ENCODE measurements around the gene CGB1.

The CGB1 gene

GRCh38 chr19:49069026-49069425 is 32.3 kb upstream of the CGB1 start:
- ATAC-seq = no peak
- TF ChIP-seq ARNTL (CRISPR knock-in tag; IDR thresholded peaks at IDR 0.05; ENCODE audit: borderline replicate concordance, low read depth) (no peak), TSHZ2 (CRISPR knock-in tag; IDR thresholded peaks at IDR 0.05) (no peak), CSDC2 (CRISPR knock-in tag; IDR thresholded peaks at IDR 0.05) (no peak), CREB5 (CRISPR knock-in tag; IDR thresholded peaks at IDR 0.05; ENCODE audit: low read depth) (no peak), POU6F1 (CRISPR knock-in tag; IDR thresholded peaks at IDR 0.05; ENCODE audit: borderline replicate concordance, low read depth) (no peak), CSRNP3 (CRISPR knock-in tag; IDR thresholded peaks at IDR 0.05) (no peak), ZC3H10 (CRISPR knock-in tag; IDR thresholded peaks at IDR 0.05) (no peak), BACH2 (CRISPR knock-in tag; IDR thresholded peaks at IDR 0.05; ENCODE audit: borderline replicate concordance) (no peak), ESRRG (CRISPR knock-in tag; IDR thresholded peaks at IDR 0.05) (no peak), ZFP30 (CRISPR knock-in tag; IDR thresholded peaks at IDR 0.05) (no peak), RARB (CRISPR knock-in tag; IDR thresholded peaks at IDR 0.05) (no peak), ZFP3 (CRISPR knock-in tag; IDR thresholded peaks at IDR 0.05) (no peak), OSR1 (CRISPR knock-in tag; IDR thresholded peaks at IDR 0.05) (no peak), ZNF8 (CRISPR knock-in tag; IDR thresholded peaks at IDR 0.05) (no peak), ZNF70 (CRISPR knock-in tag; IDR thresholded peaks at IDR 0.05) (no peak), SNAI2 (CRISPR knock-in tag; IDR thresholded peaks at IDR 0.05) (no peak), PPARA (CRISPR knock-in tag; IDR thresholded peaks at IDR 0.05; ENCODE audit: borderline replicate concordance) (no peak), ZNF565 (CRISPR knock-in tag; conservative IDR thresholded peaks at IDR 0.05; ENCODE audit: low read depth) (no peak), ISL1 (CRISPR knock-in tag; IDR thresholded peaks at IDR 0.05) (no peak), TOX (CRISPR knock-in tag; IDR thresholded peaks at IDR 0.05; ENCODE audit: borderline replicate concordance) (no peak)

- ATAC-seq = no peak
- TF ChIP-seq CREB5 (CRISPR knock-in tag; IDR thresholded peaks at IDR 0.05; ENCODE audit: low read depth) = no peak
- TF ChIP-seq PATZ1 (CRISPR knock-in tag; IDR thresholded peaks at IDR 0.05; ENCODE audit: borderline replicate concordance) = no peak
- no peak for TF ChIP-seq ZC3H10 (CRISPR knock-in tag; IDR thresholded peaks at IDR 0.05)
- no peak for TF ChIP-seq BACH2 (CRISPR knock-in tag; IDR thresholded peaks at IDR 0.05; ENCODE audit: borderline replicate concordance)
- TF ChIP-seq ZNF8 (CRISPR knock-in tag; IDR thresholded peaks at IDR 0.05) = no peak
- no peak for TF ChIP-seq ISL1 (CRISPR knock-in tag; IDR thresholded peaks at IDR 0.05)
- no peak for TF ChIP-seq ESRRG (CRISPR knock-in tag; IDR thresholded peaks at IDR 0.05)
- TF ChIP-seq TOX (CRISPR knock-in tag; IDR thresholded peaks at IDR 0.05; ENCODE audit: borderline replicate concordance) = no peak
These were observed 30.9 kb upstream of the CGB1 start for GRCh38 chr19:49067554-49067953.
